Left forelimb (tissue), 1 donor: ENCODE results near the gene MLIP.
"Not testable (repeated sequence)": the region's sequence is repeated elsewhere in the genome, so short reads cannot be mapped to it uniquely, and the experiment has no call there.

Experiments
- DNase-seq: peaks from one replicate; pipeline ENCODE4 v3.0.0-alpha.2; 2018; ENCODE audit warnings: low spot score

MLIP gene, protein sequence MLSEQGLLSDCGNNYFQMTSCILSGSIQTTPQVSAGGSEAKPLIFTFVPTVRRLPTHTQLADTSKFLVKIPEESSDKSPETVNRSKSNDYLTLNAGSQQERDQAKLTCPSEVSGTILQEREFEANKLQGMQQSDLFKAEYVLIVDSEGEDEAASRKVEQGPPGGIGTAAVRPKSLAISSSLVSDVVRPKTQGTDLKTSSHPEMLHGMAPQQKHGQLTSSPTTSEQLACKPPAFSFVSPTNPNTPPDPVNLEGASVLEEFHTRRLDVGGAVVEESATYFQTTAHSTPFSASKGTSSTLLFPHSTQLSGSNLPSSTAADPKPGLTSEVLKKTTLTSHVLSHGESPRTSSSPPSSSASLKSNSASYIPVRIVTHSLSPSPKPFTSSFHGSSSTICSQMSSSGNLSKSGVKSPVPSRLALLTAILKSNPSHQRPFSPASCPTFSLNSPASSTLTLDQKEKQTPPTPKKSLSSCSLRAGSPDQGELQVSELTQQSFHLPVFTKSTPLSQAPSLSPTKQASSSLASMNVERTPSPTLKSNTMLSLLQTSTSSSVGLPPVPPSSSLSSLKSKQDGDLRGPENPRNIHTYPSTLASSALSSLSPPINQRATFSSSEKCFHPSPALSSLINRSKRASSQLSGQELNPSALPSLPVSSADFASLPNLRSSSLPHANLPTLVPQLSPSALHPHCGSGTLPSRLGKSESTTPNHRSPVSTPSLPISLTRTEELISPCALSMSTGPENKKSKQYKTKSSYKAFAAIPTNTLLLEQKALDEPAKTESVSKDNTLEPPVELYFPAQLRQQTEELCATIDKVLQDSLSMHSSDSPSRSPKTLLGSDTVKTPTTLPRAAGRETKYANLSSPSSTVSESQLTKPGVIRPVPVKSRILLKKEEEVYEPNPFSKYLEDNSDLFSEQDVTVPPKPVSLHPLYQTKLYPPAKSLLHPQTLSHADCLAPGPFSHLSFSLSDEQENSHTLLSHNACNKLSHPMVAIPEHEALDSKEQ

DNA sequence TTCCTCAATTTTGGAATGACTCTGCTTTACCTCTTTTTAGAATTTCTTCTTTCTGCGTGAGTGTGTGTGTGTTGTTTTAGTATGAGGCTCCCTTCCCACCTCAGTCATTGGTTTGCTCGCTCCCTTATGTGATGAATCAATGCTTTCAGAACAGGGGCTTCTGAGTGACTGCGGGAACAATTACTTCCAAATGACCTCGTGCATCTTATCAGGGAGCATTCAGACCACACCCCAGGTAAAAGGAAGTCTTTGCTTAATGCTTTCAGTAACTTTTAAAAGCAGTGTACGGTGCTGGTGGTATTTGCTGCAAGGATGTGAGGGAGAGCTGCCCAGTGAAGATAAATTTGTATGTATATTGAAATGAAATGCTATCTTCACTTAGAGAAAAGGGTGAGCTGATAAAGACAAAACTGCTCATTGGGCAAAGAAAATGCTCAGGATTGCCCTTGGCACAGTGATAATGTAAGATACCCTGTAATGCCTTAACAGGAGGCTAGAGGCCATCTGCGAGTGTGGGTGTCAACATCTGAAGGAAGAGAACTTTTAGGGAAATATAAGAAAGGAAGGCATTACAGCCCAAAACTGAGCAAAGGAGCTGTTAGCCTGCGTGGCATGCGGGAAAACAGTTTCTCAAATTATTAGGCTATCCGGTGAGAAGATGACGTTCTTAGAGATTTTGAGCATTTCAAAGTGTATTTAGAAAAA is at the start of gene MLIP:
Gene MLIP, plus strand, starts transcription at position 103 of the 705 bp plus-strand sequence. Its CDS starts 37 bp downstream, at position 140.
- no peak for DNase-seq

DNA sequence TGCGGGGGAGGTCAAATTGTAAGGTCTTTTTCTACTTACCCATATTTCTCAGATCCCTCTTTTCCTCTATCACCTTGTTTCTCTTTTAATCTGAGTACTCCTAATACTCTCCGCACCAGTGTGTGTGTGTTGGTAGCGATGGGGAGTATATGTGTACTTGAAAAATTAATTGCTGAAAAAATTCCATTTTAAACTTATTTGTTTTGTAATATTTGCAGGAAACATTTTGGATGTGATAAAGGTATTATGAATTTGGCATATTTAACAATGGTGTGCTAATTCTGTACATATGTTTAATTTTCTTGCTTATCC is 48.1 kb upstream of the MLIP start:
- DNase-seq: no peak

- no peak for DNase-seq
Observed at GRCh38 chr6:54068694-54069093, 42.5 kb upstream of the MLIP start.

GRCh38 chr6:54070025-54070424 is 41.2 kb upstream of the MLIP start:
- no peak for DNase-seq

GRCh38 chr6:54071821-54072340 is 39.4 kb upstream of the MLIP start:
- no peak for DNase-seq

DNA sequence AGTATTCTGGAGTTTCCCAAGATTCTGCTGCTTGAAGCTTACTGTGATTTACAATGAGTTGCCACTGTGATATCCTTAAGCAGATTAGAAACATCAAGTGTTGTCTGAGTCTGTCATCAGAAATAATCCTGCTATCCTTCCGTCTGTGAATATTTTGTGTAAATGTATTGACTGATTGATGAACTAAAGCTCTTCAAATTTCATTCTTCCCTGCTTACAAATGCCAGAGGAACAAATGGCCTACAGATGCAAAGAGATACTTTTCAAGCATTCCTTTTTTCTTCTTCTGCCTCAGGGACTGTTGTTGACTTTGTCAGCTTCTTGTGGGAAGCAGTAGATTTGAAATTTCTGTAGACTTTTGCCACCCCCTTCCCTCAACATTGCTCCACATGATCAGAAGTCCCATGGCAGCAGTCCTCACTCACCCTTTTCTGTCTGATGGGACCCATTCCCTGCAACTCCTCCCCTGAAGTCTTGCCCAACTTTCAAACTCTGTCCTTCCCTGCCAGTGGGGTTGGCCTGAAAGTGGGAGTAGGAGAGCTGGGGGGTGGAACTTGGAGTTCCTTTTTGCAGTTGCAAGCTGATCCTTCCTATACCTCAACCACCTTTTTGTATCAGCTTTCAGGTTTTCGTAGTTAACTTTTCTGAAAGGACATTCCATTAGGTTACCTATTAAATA is 38.5 kb upstream of the MLIP start:
- DNase-seq: no peak

DNA sequence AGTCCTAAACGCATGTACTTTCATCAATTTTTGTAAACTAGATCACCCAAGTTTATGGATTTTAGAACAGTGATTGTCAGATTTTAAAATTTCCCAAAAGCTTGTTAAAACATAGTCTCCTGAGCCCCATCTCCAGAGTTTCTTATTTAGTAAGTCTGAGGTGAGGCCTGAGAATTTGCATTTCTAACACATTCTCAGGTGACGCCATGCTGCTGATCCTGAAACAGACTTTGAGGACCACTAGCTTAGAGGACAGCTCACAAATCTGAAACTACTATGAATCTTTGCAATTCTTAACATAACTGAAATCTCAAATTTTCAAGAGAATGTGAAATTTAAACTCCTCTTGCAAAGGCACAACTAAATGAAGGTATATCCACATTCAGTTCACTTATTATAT is 37.8 kb upstream of the MLIP start:
- DNase-seq: no peak

DNA sequence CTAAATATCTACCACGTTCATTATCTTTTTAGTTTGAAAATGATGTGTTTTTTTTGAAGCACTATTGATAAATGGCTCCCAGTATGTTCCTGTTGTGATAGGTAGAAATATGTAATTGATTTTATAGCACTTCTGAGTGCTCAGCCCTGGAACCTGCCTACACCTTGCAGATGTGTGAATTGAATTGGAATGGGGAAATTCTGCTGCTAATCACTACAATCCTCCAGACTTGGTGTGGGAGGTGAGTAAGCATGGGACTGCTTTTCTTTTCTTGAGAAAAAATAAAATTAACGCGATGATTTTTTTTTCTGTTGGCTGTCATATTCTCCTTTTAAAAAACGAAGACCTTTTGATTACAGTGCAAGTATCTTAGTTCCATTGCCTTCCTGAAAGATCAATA is 37.1 kb upstream of the MLIP start:
- no peak for DNase-seq

DNA sequence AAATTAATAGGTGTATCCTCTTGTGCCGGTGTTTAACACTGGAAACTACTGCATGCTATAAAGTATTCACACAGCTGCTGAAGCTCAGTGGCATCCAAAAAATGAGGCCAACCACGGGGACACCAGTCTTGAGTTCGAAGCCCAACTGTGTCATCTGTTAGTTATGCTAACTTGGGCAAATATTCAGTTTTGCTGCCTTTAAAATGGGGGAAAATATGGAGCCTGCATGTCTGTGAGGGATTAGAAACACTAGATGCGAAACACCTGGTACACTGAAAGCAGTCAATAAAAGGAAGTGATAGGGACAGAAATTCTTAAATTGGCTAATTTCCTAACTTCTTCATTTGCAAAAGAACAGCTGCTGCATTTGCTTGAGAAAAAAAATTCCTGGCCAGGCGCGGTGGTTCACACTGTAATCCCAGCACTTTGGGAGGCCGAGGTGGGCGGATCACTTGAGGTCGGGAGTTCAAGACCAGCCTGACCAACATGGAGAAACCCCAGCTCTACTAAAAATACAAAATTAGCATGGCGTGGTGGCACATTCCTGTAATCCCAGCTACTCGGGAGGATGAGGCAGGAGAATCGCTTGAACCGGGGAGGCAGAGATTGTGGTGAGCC is 36.6 kb upstream of the MLIP start:
- no peak for DNase-seq

- DNase-seq: no peak
Observed at GRCh38 chr6:54076159-54076789, 35.0 kb upstream of the MLIP start.

GRCh38 chr6:54081499-54081898 is 29.7 kb upstream of the MLIP start:
- DNase-seq: not testable (repeated sequence)

GRCh38 chr6:54083287-54083686 is 28.0 kb upstream of the MLIP start:
- DNase-seq: no peak

- DNase-seq: no peak
Observed at GRCh38 chr6:54084231-54084630, 27.0 kb upstream of the MLIP start.

DNA sequence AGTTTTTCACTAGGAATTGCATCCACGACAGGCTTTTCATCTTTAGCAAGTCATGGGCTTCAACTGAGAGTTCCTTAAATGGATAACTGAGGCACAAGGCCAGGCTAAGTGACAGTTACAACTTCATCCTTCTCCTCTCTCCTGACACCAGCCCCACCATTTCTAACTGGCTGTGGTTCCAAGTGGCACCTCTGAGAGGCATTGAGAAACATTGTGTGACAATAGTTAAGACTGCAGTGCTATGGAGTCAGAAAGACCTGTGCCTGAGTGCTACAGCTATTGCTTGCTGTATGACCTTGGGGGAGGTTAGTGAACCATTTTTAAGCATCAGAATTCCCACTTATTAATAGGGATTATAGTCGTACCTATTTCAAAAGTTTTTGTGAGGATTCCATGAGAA is 26.2 kb upstream of the MLIP start:
- no peak for DNase-seq

DNA sequence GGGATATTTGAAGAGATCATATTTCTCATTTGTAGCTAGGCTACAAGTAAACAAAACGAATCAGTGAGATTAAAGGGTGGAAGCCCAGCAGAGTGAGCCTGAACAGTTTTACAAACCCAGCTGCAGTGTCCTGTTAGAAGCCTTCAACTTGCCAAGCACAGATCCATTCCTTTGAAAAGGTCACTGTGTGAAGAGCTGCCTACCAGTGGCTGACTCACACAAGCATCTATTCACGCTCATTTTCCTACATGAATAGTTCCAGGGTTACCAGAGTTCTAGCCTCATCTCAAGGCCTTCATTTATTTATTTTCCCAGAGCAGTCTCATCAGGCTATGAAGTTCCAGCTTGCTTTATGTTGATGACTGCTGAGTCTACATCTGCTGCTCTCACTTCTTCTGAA is 25.7 kb upstream of the MLIP start:
- no peak for DNase-seq

- DNase-seq: no peak
Observed at GRCh38 chr6:54086439-54086838, 24.8 kb upstream of the MLIP start.

GRCh38 chr6:54087721-54088120 is 23.5 kb upstream of the MLIP start:
- no peak for DNase-seq

GRCh38 chr6:54093326-54093948 is 17.8 kb upstream of the MLIP start:
- no peak for DNase-seq

GRCh38 chr6:54094293-54094692 is 16.9 kb upstream of the MLIP start:
- DNase-seq: no peak

DNA sequence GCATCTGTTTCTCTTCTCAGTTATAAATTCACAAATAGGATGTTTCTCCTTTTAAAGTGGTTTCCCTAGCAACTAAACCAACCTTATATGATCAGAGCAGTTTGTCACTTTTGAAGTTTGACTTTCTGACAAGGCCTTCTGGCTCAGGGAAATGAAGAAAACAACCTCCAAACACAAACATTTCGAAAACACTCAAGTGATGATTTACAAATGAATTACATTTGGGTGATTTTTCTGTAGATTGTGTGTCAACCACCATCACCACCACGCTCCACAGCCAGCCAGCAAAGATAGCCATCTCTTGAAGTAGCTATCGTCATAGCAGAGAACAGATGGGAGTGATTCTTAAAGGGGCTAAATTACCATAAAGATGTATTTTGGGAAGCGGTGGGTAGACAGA is 16.5 kb upstream of the MLIP start:
- no peak for DNase-seq
